AG04450 (cell line): ENCODE measurements around the gene PRRC2A. TPM values are rescaled to one million over a fixed set of nuclear protein-coding genes. Genes with fewer than 3 reads are reported as not detected.

ENCODE experiments used
- CTCF ChIA-PET: fragments of 300-600, 350-600 bp; formaldehyde crosslinking; extraction: SDS; loops from one replicate; lab custom pipeline; 2022; ENCODE audit warnings: antibody characterized with exemption, inconsistent platforms; lab: Charles Lee
- POLR2A ChIA-PET: fragments of 350-600 bp; formaldehyde crosslinking; extraction: SDS; loops from one replicate; lab custom pipeline; 2021; ENCODE audit warnings: antibody characterized with exemption, inconsistent platforms; lab: Yijun Ruan, JAX
- DNase-seq: peaks from one replicate; pipeline ENCODE4 v3.0.0-alpha.2; 2011; ENCODE audit warnings: low read depth, low spot score
- H3K27ac ChIP-seq: one replicate; pipeline ENCODE4 v1.5.1; 2012; ENCODE audit warnings: low read depth, low read length, control low read depth
- H3K27me3 ChIP-seq: one replicate; pipeline ENCODE4 v1.6.0; 2012; ENCODE audit warnings: low read length; ENCODE audit not compliant: control insufficient read depth, insufficient read depth
- H3K4me3 ChIP-seq: 2 replicates; pipeline ENCODE4 v1.5.1; 2011; ENCODE audit warnings: mild to moderate bottlenecking, low read depth, low read length, control low read depth
- H3K9me3 ChIP-seq: 2 replicates; pipeline ENCODE4 v1.5.1; 2012; ENCODE audit warnings: low read length; ENCODE audit not compliant: control insufficient read depth, insufficient read depth
- CTCF ChIP-seq: IDR thresholded peaks from 2 replicates; pipeline ENCODE4 v1.5.1; 2011; ENCODE audit warnings: low read depth, low read length, control low read depth, inconsistent platforms
- polyA plus RNA-seq: library from polyadenylated mRNA; depleted of rRNA; stranded (reverse); fragments of >200 nt; gene quantifications from 2 replicates; pipeline ENCODE4 v1.2.3, GENCODE V29; 2011

The PRRC2A gene
- polyA plus RNA-seq, 1 experiment, result 24.8 TPM

DNA sequence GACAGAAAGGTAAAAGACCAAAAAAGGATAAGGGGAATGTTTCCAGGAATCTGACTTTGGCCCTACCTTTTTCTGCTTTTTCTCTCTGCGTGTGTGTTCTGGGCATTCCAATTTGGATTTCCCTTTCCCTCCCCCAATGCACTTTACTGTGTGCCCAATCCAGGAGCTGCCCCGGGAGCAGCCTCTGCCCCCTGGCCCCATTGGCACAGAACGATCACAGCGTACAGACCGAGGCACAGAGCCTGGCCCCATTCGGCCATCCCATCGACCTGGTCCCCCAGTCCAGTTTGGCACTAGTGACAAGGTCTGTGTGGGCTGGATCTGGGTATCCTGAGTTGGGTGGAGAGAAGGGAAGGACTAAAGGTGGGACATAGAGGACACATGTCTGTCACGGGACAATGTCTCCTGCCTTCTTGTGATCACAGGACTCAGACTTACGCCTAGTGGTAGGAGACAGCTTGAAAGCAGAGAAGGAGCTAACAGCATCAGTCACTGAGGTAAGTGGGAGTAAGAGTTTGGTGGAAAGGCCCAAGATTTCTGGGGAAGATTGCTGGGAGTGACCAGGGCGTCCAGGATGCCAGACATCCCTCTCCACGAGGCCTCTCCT, 14.6 kb downstream of the PRRC2A start:
- POLR2A ChIA-PET, result interaction anchor here (1.1 kb wide), 1 partner anchor 30 kb away, joined by 3 read pairs; the partner anchor contains the start of gene GPANK1

GRCh38 chr6:31636698-31637596, 16.4 kb downstream of the PRRC2A start:
- Histone ChIP-seq H3K9me3 (no peaks in the 10 kb centered on the region), H3K27me3 (no peaks in the 10 kb centered on the region), H3K27ac (no peak overlapping the region), H3K4me3 (no peak overlapping the region)
- POLR2A ChIA-PET, result interaction anchor here (4.5 kb wide), 1 partner anchor 15 kb away, joined by 37 read pairs; the partner anchor contains the start of gene BAG6
- no peak for TF ChIP-seq CTCF
- DNase-seq, result no peak
- CTCF ChIA-PET, result no interaction called here

More for the DNA sequence above, 14.6 kb downstream of the PRRC2A start:
- DNase-seq, result no peak
- no peak for TF ChIP-seq CTCF
- CTCF ChIA-PET, result interaction anchor here (1.4 kb wide), 1 partner anchor 12 kb away, joined by 4 read pairs; no protein-coding TSS in a partner anchor
- no peaks in the 10 kb centered on the region for H3K9me3 ChIP-seq
- H3K4me3 ChIP-seq, result no peak overlapping the region
- H3K27ac ChIP-seq, result no peak overlapping the region
- no peaks in the 10 kb centered on the region for H3K27me3 ChIP-seq

GRCh38 chr6:31639043-31639442, 18.5 kb downstream of the PRRC2A start:
- Histone ChIP-seq H3K9me3 (no peaks in the 10 kb centered on the region), H3K4me3 (no peak overlapping the region), H3K27me3 (no peaks in the 10 kb centered on the region), H3K27ac (no peak overlapping the region)
- DNase-seq, result no peak
- ChIA-PET POLR2A (interaction anchor here (0.7 to 4.5 kb wide), 4 partner anchors 13 to 17 kb away, joined by 3 to 37 read pairs (median 4); partner anchors contain the start of gene BAG6), CTCF (interaction anchor here (0.7 kb wide), 1 partner anchor 88 kb away, joined by 3 read pairs; no protein-coding TSS in a partner anchor)
- no peak for TF ChIP-seq CTCF

GRCh38 chr6:31639449-31639861, 18.9 kb downstream of the PRRC2A start:
- Histone ChIP-seq H3K27me3 (no peaks in the 10 kb centered on the region), H3K4me3 (no peak overlapping the region), H3K9me3 (no peaks in the 10 kb centered on the region), H3K27ac (peak overlapping the region; percentile 25)
- no peak for TF ChIP-seq CTCF
- POLR2A ChIA-PET, result interaction anchor here (0.7 to 4.5 kb wide), 3 partner anchors 12 to 18 kb away, joined by 3 to 37 read pairs (median 4); partner anchors contain the start of gene BAG6
- CTCF ChIA-PET, result interaction anchor here (0.7 kb wide), 1 partner anchor 88 kb away, joined by 3 read pairs; no protein-coding TSS in a partner anchor
- no peak for DNase-seq
